ENCODE results near the gene LCOR. TPM values are rescaled to one million over a fixed set of nuclear protein-coding genes. Genes with fewer than 3 reads are reported as not detected.

LCOR gene
- total RNA-seq, 1 donor: 87.7 TPM

DNA sequence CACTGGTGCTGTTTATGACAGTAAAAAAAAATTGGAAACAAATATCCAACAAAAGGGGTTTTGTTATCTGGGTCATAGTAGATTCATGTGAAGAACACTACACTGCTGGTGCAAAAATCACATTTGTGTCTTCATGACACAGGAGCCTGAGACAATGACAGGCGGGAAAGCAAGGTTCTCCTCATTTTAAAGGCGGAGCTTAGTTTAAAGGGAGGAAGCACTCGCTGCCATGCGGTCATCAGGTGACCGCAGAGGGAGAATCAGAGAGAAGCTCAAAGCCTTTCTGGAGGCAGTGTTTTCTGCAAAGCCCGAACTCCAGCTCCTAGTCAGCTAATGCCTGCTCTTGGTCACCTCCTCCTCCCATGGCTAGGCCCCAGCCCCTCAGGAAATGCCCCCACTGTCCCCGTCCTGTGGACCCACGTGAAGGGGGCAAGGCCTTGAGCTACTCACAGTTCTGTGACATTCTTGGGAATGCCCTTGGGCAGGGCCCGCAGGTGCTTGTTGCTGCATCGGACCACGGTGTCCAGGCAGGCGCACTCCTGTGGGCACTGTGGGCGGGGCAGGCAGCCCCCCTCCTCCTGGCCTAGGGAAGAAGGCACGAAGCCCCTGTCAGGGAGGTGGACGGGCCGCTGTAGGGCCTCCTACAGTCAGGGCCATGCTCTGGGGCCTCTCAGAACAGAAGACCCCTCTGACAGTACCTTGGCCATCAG, 207.6 kb downstream of the LCOR start:
- no peaks in the 10 kb centered on the region for H3K9me3 ChIP-seq (ENCODE audit: low read depth, low read length)
- peaks cover 4% of the 10 kb centered on the region for H3K4me1 ChIP-seq (ENCODE audit: insufficient read depth, low read length)
- no peaks in the 10 kb centered on the region for H3K27me3 ChIP-seq (ENCODE audit: insufficient read depth, low read length)
- no peak overlapping the region for H3K4me3 ChIP-seq (ENCODE audit: low read length)

- Histone ChIP-seq H3K9me3 (ENCODE audit: low read depth, low read length) (no peaks in the 10 kb centered on the region), H3K27me3 (ENCODE audit: insufficient read depth, low read length) (no peaks in the 10 kb centered on the region), H3K4me1 (ENCODE audit: insufficient read depth, low read length) (peaks cover 4% of the 10 kb centered on the region), H3K4me3 (ENCODE audit: low read length) (no peak overlapping the region)
Measured at GRCh38 chr10:97040248-97040584, 208.1 kb downstream of the LCOR start.

GRCh38 chr10:97040706-97041105, 208.6 kb downstream of the LCOR start:
- Histone ChIP-seq H3K4me1 (ENCODE audit: insufficient read depth, low read length) (peaks cover 4% of the 10 kb centered on the region), H3K9me3 (ENCODE audit: low read depth, low read length) (no peaks in the 10 kb centered on the region), H3K27me3 (ENCODE audit: insufficient read depth, low read length) (no peaks in the 10 kb centered on the region), H3K4me3 (ENCODE audit: low read length) (no peak overlapping the region)

- Histone ChIP-seq H3K4me3 (ENCODE audit: low read length) (no peak overlapping the region), H3K9me3 (ENCODE audit: low read depth, low read length) (no peaks in the 10 kb centered on the region), H3K4me1 (ENCODE audit: insufficient read depth, low read length) (peaks cover 4% of the 10 kb centered on the region), H3K27me3 (ENCODE audit: insufficient read depth, low read length) (no peaks in the 10 kb centered on the region)
Measured at GRCh38 chr10:97042081-97042480, 210.0 kb downstream of the LCOR start.

- Histone ChIP-seq H3K27me3 (ENCODE audit: insufficient read depth, low read length) (no peaks in the 10 kb centered on the region), H3K4me1 (ENCODE audit: insufficient read depth, low read length) (peaks cover 2% of the 10 kb centered on the region), H3K4me3 (ENCODE audit: low read length) (no peak overlapping the region), H3K9me3 (ENCODE audit: low read depth, low read length) (no peaks in the 10 kb centered on the region)
Measured at GRCh38 chr10:97042716-97043562, 210.8 kb downstream of the LCOR start.

DNA sequence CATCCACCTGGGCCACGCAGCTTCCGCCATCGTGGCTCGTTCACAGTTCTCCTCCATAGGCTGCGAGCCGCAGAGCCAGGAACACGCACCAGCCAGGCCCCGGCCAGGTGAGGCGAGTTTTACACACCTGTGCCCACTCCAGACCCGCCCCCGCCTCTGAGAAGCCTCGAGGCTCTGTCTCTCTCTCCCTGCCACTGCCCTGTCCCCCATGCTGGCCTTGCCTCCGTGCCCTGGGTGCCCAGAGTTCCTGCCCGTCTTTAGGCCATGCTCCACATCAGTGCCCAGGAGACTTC, 211.4 kb downstream of the LCOR start:
- Histone ChIP-seq H3K27me3 (ENCODE audit: insufficient read depth, low read length) (no peaks in the 10 kb centered on the region), H3K9me3 (ENCODE audit: low read depth, low read length) (no peaks in the 10 kb centered on the region), H3K4me1 (ENCODE audit: insufficient read depth, low read length) (no peaks in the 10 kb centered on the region)

More for the DNA sequence above, 211.4 kb downstream of the LCOR start:
- no peak overlapping the region for H3K4me3 ChIP-seq (ENCODE audit: low read length)

Other genes with a start within 250 kb of the LCOR start
- 122 TPM for gene TM9SF3, start 245.3 kb upstream of the LCOR start, total RNA-seq
- gene PIK3AP1, start 111.8 kb upstream of the LCOR start, total RNA-seq: 49.0 TPM